ENCODE results near the gene TSNAXIP1.

DNA sequence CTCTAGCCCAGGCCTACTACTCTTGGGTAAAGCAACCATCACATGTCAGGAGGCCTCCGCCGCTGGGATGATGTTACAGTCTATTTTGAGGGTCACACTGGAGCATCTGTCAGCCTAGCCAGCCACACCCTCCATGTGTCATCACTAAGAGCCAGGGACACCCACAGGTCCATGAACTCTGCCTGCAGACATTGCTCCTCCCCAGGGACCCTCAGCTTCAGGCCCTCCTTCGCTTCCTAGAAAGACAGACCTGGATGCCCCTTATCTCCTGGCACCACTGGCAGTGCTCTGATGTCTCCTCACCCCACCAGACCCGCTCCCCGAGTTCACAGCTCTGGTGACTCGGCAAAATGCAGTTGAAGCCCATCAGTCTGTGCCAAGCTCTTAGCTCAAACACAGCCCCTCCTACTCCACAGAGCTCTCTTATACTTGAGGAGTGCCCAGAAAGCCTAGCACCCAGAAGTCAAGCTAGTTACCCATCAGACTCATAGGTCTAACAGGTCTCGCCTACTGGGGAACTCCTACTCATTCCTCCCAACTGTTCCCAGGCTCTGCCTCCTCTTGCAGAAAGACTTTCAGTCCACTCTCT is 6.3 kb upstream of the TSNAXIP1 start:
- TF ChIP-seq, protein P1, sequence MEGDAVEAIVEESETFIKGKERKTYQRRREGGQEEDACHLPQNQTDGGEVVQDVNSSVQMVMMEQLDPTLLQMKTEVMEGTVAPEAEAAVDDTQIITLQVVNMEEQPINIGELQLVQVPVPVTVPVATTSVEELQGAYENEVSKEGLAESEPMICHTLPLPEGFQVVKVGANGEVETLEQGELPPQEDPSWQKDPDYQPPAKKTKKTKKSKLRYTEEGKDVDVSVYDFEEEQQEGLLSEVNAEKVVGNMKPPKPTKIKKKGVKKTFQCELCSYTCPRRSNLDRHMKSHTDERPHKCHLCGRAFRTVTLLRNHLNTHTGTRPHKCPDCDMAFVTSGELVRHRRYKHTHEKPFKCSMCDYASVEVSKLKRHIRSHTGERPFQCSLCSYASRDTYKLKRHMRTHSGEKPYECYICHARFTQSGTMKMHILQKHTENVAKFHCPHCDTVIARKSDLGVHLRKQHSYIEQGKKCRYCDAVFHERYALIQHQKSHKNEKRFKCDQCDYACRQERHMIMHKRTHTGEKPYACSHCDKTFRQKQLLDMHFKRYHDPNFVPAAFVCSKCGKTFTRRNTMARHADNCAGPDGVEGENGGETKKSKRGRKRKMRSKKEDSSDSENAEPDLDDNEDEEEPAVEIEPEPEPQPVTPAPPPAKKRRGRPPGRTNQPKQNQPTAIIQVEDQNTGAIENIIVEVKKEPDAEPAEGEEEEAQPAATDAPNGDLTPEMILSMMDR (IDR thresholded peaks at IDR 0.05): no peak
- TF ChIP-seq POLR2AphosphoS5 (IDR thresholded peaks at IDR 0.05): no peak

All from upper lobe of left lung (tissue), 4 donors.